DMS53 (cell line): ENCODE data around the gene SHC2.
A peak's percentile ranks its signal among the peaks of the same experiment; 100 is the strongest.
"Not testable (repeated sequence)": the region's sequence is repeated elsewhere in the genome, so short reads cannot be mapped to it uniquely, and the experiment has no call there.

Experiments
- DNase-seq: peaks from one replicate; lab custom pipeline; 2025; lab: John Stamatoyannopoulos, UW

SHC2 gene

GRCh38 chr19:406971-407510 is 53.8 kb downstream of the SHC2 start:
- peak; percentile 21 for DNase-seq

- no peak for DNase-seq
Measured at GRCh38 chr19:406135-406781, 54.6 kb downstream of the SHC2 start.

- DNase-seq: peak; percentile 32
Measured at GRCh38 chr19:405121-405965, 55.5 kb downstream of the SHC2 start.

GRCh38 chr19:403221-404027 is 57.4 kb downstream of the SHC2 start:
- peak; percentile 47 for DNase-seq

GRCh38 chr19:402786-403185 is 58.0 kb downstream of the SHC2 start:
- DNase-seq: no peak

- DNase-seq: no peak
Measured at GRCh38 chr19:401866-402511, 58.8 kb downstream of the SHC2 start.

- no peak for DNase-seq
Measured at GRCh38 chr19:400976-401865, 59.6 kb downstream of the SHC2 start.

- no peak for DNase-seq
Measured at GRCh38 chr19:399370-399769, 61.5 kb downstream of the SHC2 start.

GRCh38 chr19:398719-399118 is 62.1 kb downstream of the SHC2 start:
- no peak for DNase-seq

GRCh38 chr19:397941-398706 is 62.7 kb downstream of the SHC2 start:
- no peak for DNase-seq

GRCh38 chr19:397321-397720 is 63.5 kb downstream of the SHC2 start:
- DNase-seq: no peak

- DNase-seq: no peak
Measured at GRCh38 chr19:395467-395866, 65.4 kb downstream of the SHC2 start.

GRCh38 chr19:394857-395256 is 66.0 kb downstream of the SHC2 start:
- not testable (repeated sequence) for DNase-seq

- not testable (repeated sequence) for DNase-seq
Measured at GRCh38 chr19:393560-393959, 67.3 kb downstream of the SHC2 start.

- no peak for DNase-seq
Measured at GRCh38 chr19:392375-392970, 68.4 kb downstream of the SHC2 start.

- no peak for DNase-seq
Measured at GRCh38 chr19:391726-392374, 69.0 kb downstream of the SHC2 start.

- DNase-seq: no peak
Measured at GRCh38 chr19:391207-391557, 69.7 kb downstream of the SHC2 start.

- no peak for DNase-seq
Measured at GRCh38 chr19:390386-391206, 70.2 kb downstream of the SHC2 start.
